A673 (cell line): ENCODE data around the gene B3GLCT. TPM values are rescaled to one million over a fixed set of nuclear protein-coding genes. Genes with fewer than 3 reads are reported as not detected.

Experiments
- BruUV-seq: library from RNA; stranded (reverse); fragments of 400-500 nt; replicated peaks from 2 replicates; lab custom pipeline; 2021; lab: Mats Ljungman, UMichigan
- CTCF ChIA-PET: fragments of 300-600 bp; sonication (Branson Sonifier 250); formaldehyde crosslinking; loops from one replicate; lab custom pipeline; 2022; ENCODE audit warnings: antibody characterized with exemption; lab: Charles Lee
- POLR2A ChIA-PET: fragments of 300-600 bp; sonication (Branson Sonifier 250); formaldehyde crosslinking; loops from one replicate; lab custom pipeline; 2022; ENCODE audit warnings: antibody characterized with exemption; ENCODE audit not compliant: low non-redundant PET; lab: Charles Lee
- DNase-seq: peaks from one replicate; pipeline ENCODE4 v3.0.0-alpha.2; 2015; ENCODE audit warnings: low spot score
- H3K27ac ChIP-seq: fragments of 200-600 bp; sonication (generic); 2 replicates; pipeline ENCODE4 v1.5.1; 2016; ENCODE audit warnings: mixed run types, low read depth, mild to moderate bottlenecking, mixed read lengths, antibody characterized with exemption, low read length; ENCODE audit not compliant: poor library complexity, severe bottlenecking
- H3K27me3 ChIP-seq: fragments of 200-600 bp; sonication (generic); replicated peaks from 2 replicates; pipeline ENCODE4 v1.6.1; 2017; ENCODE audit warnings: mixed run types, low read depth, mild to moderate bottlenecking, mixed read lengths, antibody characterized with exemption, low read length; ENCODE audit not compliant: insufficient read depth, poor library complexity
- H3K36me3 ChIP-seq: fragments of 200-600 bp; sonication (generic); 2 replicates; pipeline ENCODE4 v1.6.1; 2016; ENCODE audit warnings: mixed run types, mild to moderate bottlenecking, mixed read lengths, antibody characterized with exemption, low read length; ENCODE audit not compliant: insufficient read depth, poor library complexity, severe bottlenecking
- H3K4me1 ChIP-seq: fragments of 200-600 bp; sonication (generic); 2 replicates; pipeline ENCODE4 v1.6.1; 2017; ENCODE audit warnings: mixed run types, mild to moderate bottlenecking, mixed read lengths, antibody characterized with exemption, low read length; ENCODE audit not compliant: insufficient read depth, poor library complexity, severe bottlenecking
- H3K4me3 ChIP-seq: fragments of 200-600 bp; sonication (generic); 2 replicates; pipeline ENCODE4 v1.5.1; 2016; ENCODE audit warnings: low read depth, mixed run types, mild to moderate bottlenecking, mixed read lengths, low read length; ENCODE audit not compliant: poor library complexity, severe bottlenecking
- H3K9me3 ChIP-seq: fragments of 200-600 bp; sonication (generic); 2 replicates; pipeline ENCODE4 v1.6.1; 2016; ENCODE audit warnings: mixed run types, low read depth, mild to moderate bottlenecking, mixed read lengths, antibody characterized with exemption, low read length; ENCODE audit not compliant: poor library complexity, severe bottlenecking
- CTCF ChIP-seq: fragments of 300-800, 200-600 bp; sonication (generic); conservative IDR thresholded peaks from 2 replicates; pipeline ENCODE4 v1.5.1; 2017; ENCODE audit warnings: low read depth, mild to moderate bottlenecking, antibody characterized with exemption, low read length, moderate library complexity, mixed read lengths
- EZH2 ChIP-seq: fragments of 200-600 bp; sonication (generic); IDR thresholded peaks from 2 replicates; pipeline ENCODE4 v1.6.1; 2017; ENCODE audit warnings: borderline replicate concordance, low read depth, mild to moderate bottlenecking, mixed read lengths, antibody characterized with exemption, low read length; ENCODE audit not compliant: poor library complexity, severe bottlenecking
- intact Hi-C: fragments of 100-400 bp; cut with micrococcal nuclease; formaldehyde crosslinking; loops from one replicate; pipeline ENCODE4 v1.10.0; 2022; ENCODE audit not compliant: unreplicated experiment
- total RNA-seq: library from RNA; stranded (reverse); gene quantifications from 2 replicates; pipeline ENCODE4 v1.2.3, GENCODE V29; 2021

Gene B3GLCT
- total RNA-seq, 1 experiment from 2014 or later: 8.5 TPM

- no peak overlapping the region for H3K27ac ChIP-seq
- POLR2A ChIA-PET: no interaction called here
Measured at GRCh38 chr13:31264151-31264550, 64.4 kb downstream of the B3GLCT start.

GRCh38 chr13:31267126-31267784 is 67.5 kb downstream of the B3GLCT start:
- Histone ChIP-seq H3K4me3 (no peak overlapping the region), H3K27ac (no peak overlapping the region), H3K4me1 (no peaks in the 10 kb centered on the region), H3K9me3 (no peaks in the 10 kb centered on the region), H3K27me3 (no peaks in the 10 kb centered on the region), H3K36me3 (no peaks in the 10 kb centered on the region)
- no TSS peak for BruUV-seq
- intact Hi-C loops: no loop called here
- TF ChIP-seq CTCF (no peak), EZH2 (no peak)
- POLR2A ChIA-PET: no interaction called here
- CTCF ChIA-PET: no interaction called here
- DNase-seq: no peak

More at GRCh38 chr13:31264151-31264550, 64.4 kb downstream of the B3GLCT start:
- CTCF ChIA-PET: no interaction called here
- TF ChIP-seq CTCF: no peak
- no peak overlapping the region for H3K4me3 ChIP-seq
- no peaks in the 10 kb centered on the region for H3K27me3 ChIP-seq
- DNase-seq: no peak
- no peaks in the 10 kb centered on the region for H3K4me1 ChIP-seq
- intact Hi-C loops: no loop called here
- BruUV-seq: no TSS peak
- H3K36me3 ChIP-seq: no peaks in the 10 kb centered on the region
- no peaks in the 10 kb centered on the region for H3K9me3 ChIP-seq

GRCh38 chr13:31274390-31274789 is 74.6 kb downstream of the B3GLCT start:
- POLR2A ChIA-PET: no interaction called here
- H3K9me3 ChIP-seq: no peaks in the 10 kb centered on the region
- CTCF ChIA-PET: no interaction called here
- no peak for DNase-seq
- no peak overlapping the region for H3K4me3 ChIP-seq
- H3K36me3 ChIP-seq: no peaks in the 10 kb centered on the region
- intact Hi-C loops: no loop called here
- no TSS peak for BruUV-seq
- H3K27me3 ChIP-seq: no peaks in the 10 kb centered on the region
- no peak for TF ChIP-seq EZH2
- TF ChIP-seq CTCF: no peak
- H3K27ac ChIP-seq: no peak overlapping the region
- no peaks in the 10 kb centered on the region for H3K4me1 ChIP-seq
